Sigmoid colon (tissue), 7 donors: Measurements from ENCODE around the gene TMEM263. TPM values are rescaled to one million over a fixed set of nuclear protein-coding genes. Genes with fewer than 3 reads are reported as not detected.
"Not testable (repeated sequence)": the region's sequence is repeated elsewhere in the genome, so short reads cannot be mapped to it uniquely, and the experiment has no call there.

Experiments
- DNase-seq: peaks from one replicate; pipeline ENCODE4 v3.0.0-alpha.2; 2019
- H3K27ac ChIP-seq, 4 donors: fragments of 200-600 bp; sonication (generic); one replicate each; pipeline ENCODE4 v1.5.1; 2016 to 2019; ENCODE audit warnings: mild to moderate bottlenecking in 1 of 4
- H3K27me3 ChIP-seq, 3 donors: fragments of 200-600 bp; sonication (generic); one replicate each; pipeline ENCODE4 v1.5.1; 2019; ENCODE audit warnings: mild to moderate bottlenecking in 1 of 3
- H3K36me3 ChIP-seq, 4 donors: fragments of 200-600 bp; sonication (generic); one replicate each; pipeline ENCODE4 v1.5.1; 2016 to 2019
- H3K4me1 ChIP-seq, 4 donors: fragments of 200-600 bp; sonication (generic); one replicate each; pipeline ENCODE4 v1.5.1; 2017 to 2019
- H3K4me3 ChIP-seq, 4 donors: fragments of 200-600 bp; sonication (generic); one replicate each; pipeline ENCODE4 v1.5.1; 2017 to 2019; ENCODE audit warnings: mild to moderate bottlenecking in 2 of 4, moderate library complexity in 1 of 4
- H3K9me3 ChIP-seq, 4 donors: fragments of 200-600 bp in 3 of 4; sonication (generic) in 3 of 4; one replicate each; pipeline versions ENCODE4 v1.5.1 to v1.6.1; 2013 to 2019
- CTCF ChIP-seq, 4 experiments: fragments of 450-650 bp in 3 of 4; fragments of 200-600 bp in 1 of 4; IDR thresholded peaks; one replicate each; pipeline ENCODE4 v1.5.1; 2016 to 2019; ENCODE audit warnings: antibody characterized with exemption in 4 of 4, mild to moderate bottlenecking in 3 of 4, moderate library complexity in 2 of 4
- EP300 ChIP-seq, 4 donors: sonication (generic); formaldehyde crosslinking; IDR thresholded peaks; one replicate each; pipeline ENCODE4 v1.6.1; 2017; ENCODE audit warnings: antibody characterized with exemption in 4 of 4
- POLR2A ChIP-seq, 2 donors: fragments of 450-650 bp; IDR thresholded peaks; one replicate each; pipeline ENCODE4 v1.6.1; 2016; ENCODE audit warnings: antibody characterized with exemption in 2 of 2, mild to moderate bottlenecking in 2 of 2, moderate library complexity in 2 of 2
- POLR2AphosphoS5 ChIP-seq, 4 donors: sonication (generic); formaldehyde crosslinking; IDR thresholded peaks; one replicate each; pipeline ENCODE4 v1.6.1; 2017; ENCODE audit warnings: antibody characterized with exemption in 4 of 4
- WGBS, 2 donors: extraction: QIAGEN DNeasy Blood & Tissue Kit; methylation state at CpG; one replicate each; pipeline ENCODE4 v1.1.7; 2013; 5-methylcytosine and 5-hydroxymethylcytosine counted together
- intact Hi-C: fragments of 100-400 bp; cut with DNase I; formaldehyde crosslinking; loops from one replicate; pipeline ENCODE4 v1.15.1; 2023
- polyA plus RNA-seq, 3 donors: library from polyadenylated mRNA; stranded (reverse); fragments of 200-250 nt; gene quantifications; one replicate each; pipeline ENCODE4 v1.2.3, GENCODE V29; 2013
- total RNA-seq, 4 donors: library from RNA; depleted of rRNA; stranded (reverse); fragments of >200 nt; gene quantifications; one replicate each; pipeline ENCODE4 v1.1.0, GENCODE V29; 2016
- donor health status: healthy with polysubstance abuse.
- donor health status: Bipolar disorder and iron deficiency.
- donor health status: healthy.

TMEM263 gene
- total and polyA plus RNA-seq, 7 donors: 12.6 to 51.7 (median 39.5) TPM

DNA sequence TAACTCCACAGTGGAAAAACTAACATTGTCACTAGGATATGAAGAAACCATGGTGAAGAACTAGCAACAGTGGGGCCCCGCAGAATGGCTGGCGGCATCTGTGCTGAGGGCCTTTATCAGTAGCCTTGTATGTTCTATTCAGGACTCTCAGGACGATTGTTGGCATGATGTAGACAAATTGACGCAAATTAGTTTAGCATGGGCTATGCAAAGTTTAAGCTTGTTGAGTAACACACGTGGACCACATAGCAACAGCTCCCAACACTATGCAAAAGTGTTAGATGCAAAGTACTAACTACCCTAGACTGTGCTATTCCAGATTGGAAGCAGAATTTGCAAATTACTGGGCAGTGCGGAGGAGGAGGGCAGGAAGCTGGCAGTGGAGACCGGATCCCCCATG, 38.2 kb upstream of the TMEM263 start:
- no peak for DNase-seq
- H3K27ac ChIP-seq: no peak overlapping the region
- H3K4me3 ChIP-seq: no peak overlapping the region
- WGBS, 2 donors: 68 to 86% methylated on average over 7 of the region's 7 CpGs
- no peaks in the 10 kb centered on the region for H3K36me3 ChIP-seq
- H3K9me3 ChIP-seq: no peaks in the 10 kb centered on the region
- H3K4me1 ChIP-seq: no peaks in the 10 kb centered on the region
- TF ChIP-seq POLR2AphosphoS5 (IDR thresholded peaks at IDR 0.05): no peak
- TF ChIP-seq CTCF (IDR thresholded peaks at IDR 0.05): no peak
- no peak for TF ChIP-seq EP300 (IDR thresholded peaks at IDR 0.05)
- TF ChIP-seq POLR2A (IDR thresholded peaks at IDR 0.05): no peak
- H3K27me3 ChIP-seq: peaks cover 0 to 4% (median 0%) of the 10 kb centered on the region in 3 donors
- intact Hi-C loops: no loop called here

- no peaks in the 10 kb centered on the region for H3K4me1 ChIP-seq
- intact Hi-C loops: no loop called here
- no peaks in the 10 kb centered on the region for H3K27me3 ChIP-seq
- no peak for TF ChIP-seq EP300 (IDR thresholded peaks at IDR 0.05)
- TF ChIP-seq CTCF (IDR thresholded peaks at IDR 0.05): no peak
- TF ChIP-seq POLR2AphosphoS5 (IDR thresholded peaks at IDR 0.05): no peak
- TF ChIP-seq POLR2A (IDR thresholded peaks at IDR 0.05): no peak
- no peaks in the 10 kb centered on the region for H3K9me3 ChIP-seq
- no peaks in the 10 kb centered on the region for H3K36me3 ChIP-seq
- 7% methylated on average over 3 of the region's 3 CpGs for WGBS, 2 donors
- DNase-seq: no peak
- H3K27ac ChIP-seq: no peak overlapping the region
- no peak overlapping the region for H3K4me3 ChIP-seq
These were observed 37.0 kb upstream of the TMEM263 start for GRCh38 chr12:106918746-106919145.

DNA sequence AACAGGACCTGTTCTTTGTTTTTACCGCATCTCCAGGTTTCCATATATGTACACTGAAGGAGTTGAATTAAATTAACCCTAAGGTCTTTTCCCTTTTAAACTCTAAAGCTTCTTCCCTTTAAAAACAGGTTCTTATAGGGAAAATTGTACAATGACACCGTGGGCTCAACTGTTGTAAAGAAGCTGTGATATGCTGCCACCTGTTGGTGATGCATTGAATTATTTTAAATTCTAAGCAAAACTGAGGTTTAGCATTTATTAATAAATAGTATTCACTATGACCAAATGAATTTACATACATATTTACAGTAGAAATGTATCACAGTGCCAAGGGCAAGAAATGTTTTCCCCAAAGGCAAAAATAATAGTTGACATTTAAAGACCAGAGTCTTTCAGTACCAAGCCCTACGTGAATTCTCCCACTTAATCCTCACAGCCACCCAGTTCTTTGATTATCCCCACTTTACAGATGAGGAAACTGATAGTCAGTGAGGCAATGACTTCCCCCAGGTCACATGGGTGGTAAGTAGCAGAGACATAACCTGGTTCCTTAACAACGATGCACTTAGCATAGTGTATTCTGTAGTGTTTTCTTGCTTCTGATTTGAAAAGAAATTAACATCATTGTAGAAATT, 35.7 kb upstream of the TMEM263 start:
- H3K4me3 ChIP-seq: no peak overlapping the region
- H3K4me1 ChIP-seq: no peaks in the 10 kb centered on the region
- intact Hi-C loops: loop anchor here (1.0 kb wide), 1 partner anchor 535 kb away; no protein-coding TSS in a partner anchor
- DNase-seq: no peak
- H3K27me3 ChIP-seq: no peaks in the 10 kb centered on the region
- TF ChIP-seq CTCF (IDR thresholded peaks at IDR 0.05) (peak; percentile 51 to 80 (median 73)), POLR2AphosphoS5 (IDR thresholded peaks at IDR 0.05) (no peak)
- 43 to 49% methylated on average over 4 of the region's 4 CpGs for WGBS, 2 donors
- H3K27ac ChIP-seq: no peak overlapping the region
- no peaks in the 10 kb centered on the region for H3K36me3 ChIP-seq
- H3K9me3 ChIP-seq: no peaks in the 10 kb centered on the region

- DNase-seq, H3K4me1 ChIP-seq, intact Hi-C loops, H3K27me3 ChIP-seq, H3K27ac ChIP-seq, H3K36me3 ChIP-seq, H3K4me3 ChIP-seq, H3K9me3 ChIP-seq: not testable (repeated sequence)
- 80 to 88% methylated on average over 2 of the region's 2 CpGs for WGBS, 2 donors
These were observed 33.7 kb upstream of the TMEM263 start for GRCh38 chr12:106921976-106922375.

DNA sequence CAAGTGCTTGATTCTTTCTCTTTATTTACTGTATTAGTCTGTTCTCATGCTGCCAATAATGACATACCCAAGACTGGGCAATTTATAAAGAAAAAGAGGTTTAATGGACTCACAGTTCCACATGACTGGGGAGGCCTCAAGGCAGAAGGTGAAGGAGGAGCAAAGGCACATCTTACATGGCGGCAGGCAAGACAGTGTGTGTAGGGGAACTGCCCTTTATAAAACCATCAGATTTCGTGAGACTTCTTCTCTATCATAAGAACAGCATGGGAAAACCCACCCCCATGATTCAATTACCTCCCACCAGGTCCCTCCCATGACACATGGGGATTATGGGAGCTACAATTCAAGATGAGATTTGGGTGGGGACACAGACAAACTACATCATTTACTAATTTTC, 32.1 kb upstream of the TMEM263 start:
- DNase-seq, intact Hi-C loops: not testable (repeated sequence)
- 91 to 93% methylated on average over 2 of the region's 2 CpGs for WGBS, 2 donors

DNA sequence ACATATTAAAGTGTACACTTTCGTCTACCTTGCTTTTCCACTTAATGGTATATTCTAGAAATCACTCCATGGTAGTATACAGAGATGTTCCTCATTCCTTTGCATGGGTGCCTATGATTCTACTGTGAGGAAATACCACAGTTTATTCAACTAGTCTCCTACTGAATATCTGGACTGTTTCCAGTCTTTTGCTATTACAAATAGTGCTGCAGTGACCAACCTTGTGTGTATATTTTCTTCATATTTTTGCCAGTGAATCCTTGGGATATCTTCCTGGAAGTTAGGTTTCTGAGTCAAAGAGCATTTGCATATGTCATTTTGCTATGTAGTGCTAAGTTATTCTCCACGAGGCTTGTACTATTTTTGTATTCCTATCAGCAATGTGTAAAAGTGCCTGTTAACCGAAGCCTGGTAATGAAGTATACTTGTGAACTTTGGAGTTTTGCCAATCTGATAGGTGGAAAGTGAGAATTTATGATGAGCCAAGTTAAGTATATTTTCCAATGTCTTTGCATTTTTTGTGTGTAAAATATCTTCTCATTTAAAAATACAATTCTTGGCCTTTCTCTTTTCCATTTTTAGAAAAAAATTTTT, 31.3 kb upstream of the TMEM263 start:
- no peak overlapping the region for H3K27ac ChIP-seq
- H3K36me3 ChIP-seq: no peaks in the 10 kb centered on the region
- 44 to 65% methylated on average over 3 of the region's 3 CpGs for WGBS, 2 donors
- no peak overlapping the region for H3K4me3 ChIP-seq
- intact Hi-C loops: no loop called here
- H3K9me3 ChIP-seq: no peaks in the 10 kb centered on the region
- TF ChIP-seq EP300 (IDR thresholded peaks at IDR 0.05): no peak
- TF ChIP-seq POLR2A (IDR thresholded peaks at IDR 0.05): no peak
- no peak for TF ChIP-seq POLR2AphosphoS5 (IDR thresholded peaks at IDR 0.05)
- TF ChIP-seq CTCF (IDR thresholded peaks at IDR 0.05): no peak
- DNase-seq: no peak
- no peaks in the 10 kb centered on the region for H3K4me1 ChIP-seq
- H3K27me3 ChIP-seq: no peaks in the 10 kb centered on the region

More for the DNA sequence above, 32.1 kb upstream of the TMEM263 start:
- not testable (repeated sequence) for H3K27me3 ChIP-seq, H3K4me1 ChIP-seq, H3K27ac ChIP-seq, H3K4me3 ChIP-seq, H3K9me3 ChIP-seq, H3K36me3 ChIP-seq
